Prostate gland (tissue), 2 donors: Measurements from ENCODE around the gene RBM44. TPM values are rescaled to one million over a fixed set of nuclear protein-coding genes. Genes with fewer than 3 reads are reported as not detected.

Experiments used
- DNase-seq: peaks from one replicate; pipeline ENCODE4 v3.0.0-alpha.2; 2019; ENCODE audit warnings: low spot score
- H3K27ac ChIP-seq, 2 donors: fragments of 200-600 bp; sonication (generic); 2 replicates each; pipeline ENCODE4 v1.5.1; 2017 to 2019
- H3K27me3 ChIP-seq: fragments of 200-600 bp; sonication (generic); replicated peaks from 2 replicates; pipeline ENCODE4 v1.5.1; 2019; ENCODE audit not compliant: insufficient read depth
- H3K36me3 ChIP-seq, 2 donors: fragments of 200-600 bp; sonication (generic); 1 replicate in 1 of 2; 2 replicates in 1 of 2; pipeline versions ENCODE4 v1.5.1 to v1.8.1; 2017 to 2019
- H3K4me1 ChIP-seq: fragments of 200-600 bp; sonication (generic); replicated peaks from 2 replicates; pipeline ENCODE4 v1.5.1; 2019
- H3K4me3 ChIP-seq, 2 donors: fragments of 200-600 bp; sonication (generic); 2 replicates each; pipeline ENCODE4 v1.5.1; 2017 to 2019
- H3K9me3 ChIP-seq: fragments of 200-600 bp; sonication (generic); 2 replicates; pipeline ENCODE4 v1.5.1; 2017
- POLR2A ChIP-seq: fragments of 450-650 bp; IDR thresholded peaks from one replicate; pipeline ENCODE4 v1.6.1; 2016; ENCODE audit warnings: antibody characterized with exemption, mild to moderate bottlenecking
- POLR2AphosphoS5 ChIP-seq: sonication (generic); formaldehyde crosslinking; IDR thresholded peaks from one replicate; pipeline ENCODE4 v1.6.1; 2017; ENCODE audit warnings: antibody characterized with exemption
- WGBS: methylation state at CpG from one replicate; pipeline ENCODE4 v1.1.5; 2018; 5-methylcytosine and 5-hydroxymethylcytosine counted together
- intact Hi-C: fragments of 100-400 bp; cut with DNase I; formaldehyde crosslinking; loops from one replicate; pipeline ENCODE4 v1.14.2; 2022
- total RNA-seq, 2 donors: library from RNA; depleted of rRNA; stranded (reverse); fragments of >200 nt; gene quantifications; one replicate each; pipeline ENCODE4 v1.1.0, GENCODE V29; 2016
- TF ChIP-seq, protein P1 (sequence below), 4 experiments: fragments of 200-600 bp in 2 of 4; fragments of 450-650 bp in 2 of 4; sonication (generic) in 2 of 4; IDR thresholded peaks; 1 replicate in 3 of 4; 2 replicates in 1 of 4; pipeline ENCODE4 v1.5.1; 2016 to 2019; ENCODE audit warnings: antibody characterized with exemption in 4 of 4, mild to moderate bottlenecking in 2 of 4, moderate library complexity in 2 of 4

Gene RBM44
- total RNA-seq, 2 donors from 2014 or later: 0.23 to 6.0 TPM

- H3K4me3 ChIP-seq: no peak overlapping the region
- TF ChIP-seq POLR2AphosphoS5: no peak
- no peak for TF ChIP-seq POLR2A
- TF ChIP-seq, protein P1, sequence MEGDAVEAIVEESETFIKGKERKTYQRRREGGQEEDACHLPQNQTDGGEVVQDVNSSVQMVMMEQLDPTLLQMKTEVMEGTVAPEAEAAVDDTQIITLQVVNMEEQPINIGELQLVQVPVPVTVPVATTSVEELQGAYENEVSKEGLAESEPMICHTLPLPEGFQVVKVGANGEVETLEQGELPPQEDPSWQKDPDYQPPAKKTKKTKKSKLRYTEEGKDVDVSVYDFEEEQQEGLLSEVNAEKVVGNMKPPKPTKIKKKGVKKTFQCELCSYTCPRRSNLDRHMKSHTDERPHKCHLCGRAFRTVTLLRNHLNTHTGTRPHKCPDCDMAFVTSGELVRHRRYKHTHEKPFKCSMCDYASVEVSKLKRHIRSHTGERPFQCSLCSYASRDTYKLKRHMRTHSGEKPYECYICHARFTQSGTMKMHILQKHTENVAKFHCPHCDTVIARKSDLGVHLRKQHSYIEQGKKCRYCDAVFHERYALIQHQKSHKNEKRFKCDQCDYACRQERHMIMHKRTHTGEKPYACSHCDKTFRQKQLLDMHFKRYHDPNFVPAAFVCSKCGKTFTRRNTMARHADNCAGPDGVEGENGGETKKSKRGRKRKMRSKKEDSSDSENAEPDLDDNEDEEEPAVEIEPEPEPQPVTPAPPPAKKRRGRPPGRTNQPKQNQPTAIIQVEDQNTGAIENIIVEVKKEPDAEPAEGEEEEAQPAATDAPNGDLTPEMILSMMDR (IDR thresholded peaks at IDR 0.05): no peak
- DNase-seq: no peak
- H3K9me3 ChIP-seq: no peaks in the 10 kb centered on the region
- intact Hi-C loops: no loop called here
- no peaks in the 10 kb centered on the region for H3K36me3 ChIP-seq
- H3K27me3 ChIP-seq: no peaks in the 10 kb centered on the region
- H3K27ac ChIP-seq: no peak overlapping the region
- H3K4me1 ChIP-seq: peaks cover 9% of the 10 kb centered on the region
- WGBS: 86% methylated on average over 6 of the region's 12 CpGs
These were observed 78.0 kb downstream of the RBM44 start for GRCh38 chr2:237876532-237876931.

GRCh38 chr2:237876951-237877491 is 78.4 kb downstream of the RBM44 start:
- Histone ChIP-seq H3K36me3 (no peaks in the 10 kb centered on the region), H3K4me3 (no peak overlapping the region), H3K27me3 (no peaks in the 10 kb centered on the region), H3K9me3 (no peaks in the 10 kb centered on the region), H3K4me1 (peaks cover 9% of the 10 kb centered on the region), H3K27ac (no peak overlapping the region)
- WGBS: 93% methylated on average over 23 of the region's 23 CpGs
- DNase-seq: no peak
- intact Hi-C loops: no loop called here
- TF ChIP-seq, protein P1 (IDR thresholded peaks at IDR 0.05): no peak
- TF ChIP-seq POLR2A (no peak), POLR2AphosphoS5 (no peak)

DNA sequence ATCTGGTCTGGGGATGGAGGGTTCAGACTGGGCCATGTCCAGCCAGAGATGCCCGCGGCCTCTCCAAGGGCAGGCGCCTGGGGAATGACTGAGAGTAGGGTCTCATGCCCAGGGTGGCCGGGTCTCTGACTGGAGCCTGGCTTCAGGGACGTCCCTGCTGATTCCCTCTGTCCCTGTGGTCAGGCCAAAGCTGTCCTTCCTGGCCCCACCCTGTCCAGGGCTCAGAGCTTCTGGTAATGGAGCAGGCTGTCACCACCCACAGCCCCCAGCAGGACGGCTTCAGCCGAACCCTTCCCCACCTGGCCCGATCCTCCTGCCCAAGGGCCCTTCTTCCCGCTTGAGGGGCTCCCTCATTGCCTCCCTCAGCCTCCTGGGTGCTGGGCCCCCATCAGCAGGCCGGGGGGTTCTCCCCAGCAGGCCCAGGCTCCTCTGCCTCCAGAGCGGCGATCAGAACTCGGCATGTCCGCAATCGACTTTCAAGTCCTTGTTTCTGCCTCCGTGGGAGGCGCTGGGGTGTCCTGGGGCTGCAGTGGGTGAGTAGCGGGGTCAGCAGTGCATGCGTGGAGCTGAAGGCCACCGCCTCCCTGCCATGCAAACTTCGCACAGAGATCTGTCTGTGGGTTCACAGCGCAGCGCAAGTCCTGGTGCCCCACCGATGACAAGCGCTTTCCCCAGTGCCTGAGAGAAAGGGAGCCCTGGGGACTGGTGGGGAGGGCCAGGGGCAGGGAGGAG is 79.2 kb downstream of the RBM44 start:
- no peaks in the 10 kb centered on the region for H3K27me3 ChIP-seq
- intact Hi-C loops: no loop called here
- H3K27ac ChIP-seq: no peak overlapping the region
- no peaks in the 10 kb centered on the region for H3K9me3 ChIP-seq
- 96% methylated on average over 25 of the region's 25 CpGs for WGBS
- no peak for DNase-seq
- TF ChIP-seq POLR2A: no peak
- TF ChIP-seq POLR2AphosphoS5: no peak
- TF ChIP-seq, protein P1 (IDR thresholded peaks at IDR 0.05): no peak
- H3K4me1 ChIP-seq: peaks cover 9% of the 10 kb centered on the region
- no peak overlapping the region for H3K4me3 ChIP-seq
- H3K36me3 ChIP-seq: no peaks in the 10 kb centered on the region

GRCh38 chr2:237878321-237879057 is 79.9 kb downstream of the RBM44 start:
- DNase-seq: no peak

More at GRCh38 chr2:237878321-237879057, 79.9 kb downstream of the RBM44 start:
- Histone ChIP-seq H3K36me3 (no peaks in the 10 kb centered on the region), H3K4me1 (peaks cover 9% of the 10 kb centered on the region), H3K27ac (no peak overlapping the region), H3K4me3 (no peak overlapping the region), H3K9me3 (no peaks in the 10 kb centered on the region), H3K27me3 (no peaks in the 10 kb centered on the region)
- TF ChIP-seq POLR2A: no peak
- no peak for TF ChIP-seq POLR2AphosphoS5
- TF ChIP-seq, protein P1 (IDR thresholded peaks at IDR 0.05): no peak
- WGBS: 88% methylated on average over 14 of the region's 14 CpGs
- intact Hi-C loops: no loop called here
